ENCODE data around the gene USP44. TPM values are rescaled to one million over a fixed set of nuclear protein-coding genes. Genes with fewer than 3 reads are reported as not detected.
"Not testable (repeated sequence)": the region's sequence is repeated elsewhere in the genome, so short reads cannot be mapped to it uniquely, and the experiment has no call there.

Gene USP44
- total RNA-seq, 1 experiment from 2014 or later = not detected

- no peak for DNase-seq (ENCODE audit: low spot score)
Measured at GRCh38 chr12:95509300-95509699, 42.0 kb downstream of the USP44 start.

GRCh38 chr12:95506707-95507523 lies 44.4 kb downstream of the USP44 start:
- DNase-seq (ENCODE audit: low spot score) = no peak

- DNase-seq (ENCODE audit: low spot score) = no peak
Measured at GRCh38 chr12:95505039-95505438, 46.2 kb downstream of the USP44 start.

GRCh38 chr12:95504140-95504539 lies 47.1 kb downstream of the USP44 start:
- no peak for DNase-seq (ENCODE audit: low spot score)

- no peak for DNase-seq (ENCODE audit: low spot score)
Measured at GRCh38 chr12:95499772-95500171, 51.5 kb downstream of the USP44 start.

GRCh38 chr12:95498968-95499367 lies 52.3 kb downstream of the USP44 start:
- DNase-seq (ENCODE audit: low spot score) = no peak

- DNase-seq (ENCODE audit: low spot score) = no peak
Measured at GRCh38 chr12:95497031-95497430, 54.2 kb downstream of the USP44 start.

- DNase-seq (ENCODE audit: low spot score) = no peak
Measured at GRCh38 chr12:95495433-95495832, 55.8 kb downstream of the USP44 start.

- DNase-seq (ENCODE audit: low spot score) = no peak
Measured at GRCh38 chr12:95494888-95495287, 56.4 kb downstream of the USP44 start.

GRCh38 chr12:95492462-95492861 lies 58.8 kb downstream of the USP44 start:
- no peak for DNase-seq (ENCODE audit: low spot score)

GRCh38 chr12:95487024-95487423 lies 64.3 kb downstream of the USP44 start:
- no peak for DNase-seq (ENCODE audit: low spot score)

GRCh38 chr12:95484524-95484923 lies 66.8 kb downstream of the USP44 start:
- no peak for DNase-seq (ENCODE audit: low spot score)

GRCh38 chr12:95482564-95482963 lies 68.7 kb downstream of the USP44 start:
- DNase-seq (ENCODE audit: low spot score) = not testable (repeated sequence)

- DNase-seq (ENCODE audit: low spot score) = no peak
Measured at GRCh38 chr12:95481888-95482287, 69.4 kb downstream of the USP44 start.

GRCh38 chr12:95481072-95481471 lies 70.2 kb downstream of the USP44 start:
- no peak for DNase-seq (ENCODE audit: low spot score)

- DNase-seq (ENCODE audit: low spot score) = no peak
Measured at GRCh38 chr12:95480230-95480629, 71.0 kb downstream of the USP44 start.

- DNase-seq (ENCODE audit: low spot score) = no peak
Measured at GRCh38 chr12:95474660-95474958, 76.7 kb downstream of the USP44 start.

GRCh38 chr12:95473884-95474659 lies 77.2 kb downstream of the USP44 start, which contains the start of gene METAP2:
METAP2 (plus strand) TSS chr12:95474152; CDS start chr12:95474180, 28 bp downstream.
- DNase-seq (ENCODE audit: low spot score) = peak; percentile 88

- peak; percentile 31 for DNase-seq (ENCODE audit: low spot score)
Measured at GRCh38 chr12:95473231-95473883, 77.9 kb downstream of the USP44 start.

- DNase-seq (ENCODE audit: low spot score) = no peak
Measured at GRCh38 chr12:95470300-95470699, 81.0 kb downstream of the USP44 start.

Data from A172 (cell line).